ENCODE results near the gene TIPARP.

GRCh38 chr3:156728267-156728985 lies 54.0 kb downstream of the TIPARP start:
- TF ChIP-seq POLR2A (IDR thresholded peaks at IDR 0.05) (no peak), CTCF (IDR thresholded peaks at IDR 0.05) (no peak)
